NCI-H2196 (cell line): Measurements from ENCODE around the gene SMIM13.

Experiments used
- DNase-seq: peaks from one replicate; lab custom pipeline; 2025; ENCODE audit not compliant: unreplicated experiment; lab: John Stamatoyannopoulos, UW

SMIM13 gene

DNA sequence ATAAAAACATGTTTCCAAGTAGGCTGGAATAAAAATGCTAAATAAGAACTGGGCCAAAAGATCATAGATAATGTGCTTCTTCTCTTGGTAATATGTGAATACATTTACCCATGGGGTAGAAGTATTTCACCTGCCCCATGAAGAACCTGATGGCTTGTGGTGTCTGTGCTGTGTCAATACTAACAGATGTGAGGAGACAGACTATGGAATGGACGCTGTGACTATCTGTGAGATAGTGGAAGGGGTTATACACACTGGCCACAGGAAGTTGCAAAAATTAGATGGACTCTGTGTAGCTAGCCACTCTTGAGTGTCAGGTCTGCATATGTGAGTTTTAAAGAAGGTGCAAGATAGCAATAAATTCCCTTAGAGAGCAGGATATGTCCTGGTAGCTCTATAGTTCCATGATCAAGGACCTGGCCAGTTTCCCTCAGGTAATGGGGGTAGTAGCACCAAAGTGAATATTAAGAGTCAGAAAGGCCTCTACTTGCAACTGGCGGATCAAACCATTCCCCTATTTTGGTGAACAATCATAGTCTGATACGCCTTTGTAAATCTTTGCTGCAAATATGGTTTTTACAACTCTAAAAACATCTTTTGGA is 90.2 kb downstream of the SMIM13 start:
- no peak for DNase-seq

DNA sequence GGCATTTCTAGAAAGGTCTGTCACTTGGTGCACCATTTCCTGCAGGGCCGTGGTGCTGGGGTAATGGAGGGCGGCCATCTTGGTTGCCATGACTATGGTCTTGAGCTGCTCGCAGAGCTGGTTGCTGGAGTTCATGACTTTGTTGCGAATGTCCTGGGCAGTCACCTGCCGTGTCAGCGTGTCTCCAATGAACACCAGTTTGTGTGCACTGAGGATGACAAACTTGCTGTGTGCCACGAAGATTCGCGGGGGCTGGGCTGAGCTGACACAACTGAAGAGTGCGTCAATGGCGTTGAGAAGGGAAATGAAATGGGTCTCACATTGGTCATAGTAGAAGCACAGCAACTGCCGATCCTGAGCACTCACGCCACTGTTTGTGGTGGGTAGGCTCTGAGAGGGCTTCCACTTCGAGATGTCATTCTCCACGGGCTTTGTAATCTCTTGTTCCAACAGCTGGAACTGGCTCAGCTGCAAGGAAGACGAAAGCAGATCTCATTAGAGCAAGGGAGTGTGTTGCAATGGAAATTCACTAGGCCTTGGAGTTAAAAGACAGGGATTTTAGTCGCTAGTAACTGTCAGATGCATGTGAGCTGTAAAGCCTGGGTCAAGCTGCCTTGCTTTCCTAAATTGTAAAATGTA is 91.7 kb downstream of the SMIM13 start:
- DNase-seq, result no peak

- DNase-seq, result no peak
Observed at GRCh38 chr6:11187301-11187700, 93.7 kb downstream of the SMIM13 start.
